ENCODE results near the gene STAC2.
"Not testable (repeated sequence)": the region's sequence is repeated elsewhere in the genome, so short reads cannot be mapped to it uniquely, and the experiment has no call there.

STAC2 gene

DNA sequence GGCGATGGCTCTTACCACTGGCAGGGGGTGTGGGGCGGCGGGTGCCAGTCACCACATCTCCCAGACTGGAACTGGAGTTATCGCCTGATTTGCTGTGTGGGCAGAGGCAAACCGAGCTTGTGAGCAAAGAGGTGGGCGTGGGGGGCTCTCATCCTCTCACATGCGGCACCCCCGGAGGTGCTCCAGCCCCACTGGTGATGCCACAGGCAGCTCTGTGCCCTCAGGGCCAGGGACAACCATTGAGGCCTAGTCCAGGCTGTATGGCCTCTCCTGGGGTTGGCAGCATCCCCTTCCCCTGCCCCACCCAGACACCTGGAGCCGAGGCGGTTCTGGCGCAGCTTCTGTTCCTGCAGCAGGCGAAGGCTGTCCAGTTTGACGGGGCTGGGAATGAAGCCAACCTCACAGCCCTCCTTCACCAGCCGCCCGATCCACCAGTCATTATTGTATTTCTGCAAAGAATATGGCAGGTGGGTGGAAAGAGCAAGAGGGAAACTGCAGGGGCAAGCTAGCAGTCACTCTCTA lies 39.2 kb downstream of the STAC2 start:
- DNase-seq = no peak

DNA sequence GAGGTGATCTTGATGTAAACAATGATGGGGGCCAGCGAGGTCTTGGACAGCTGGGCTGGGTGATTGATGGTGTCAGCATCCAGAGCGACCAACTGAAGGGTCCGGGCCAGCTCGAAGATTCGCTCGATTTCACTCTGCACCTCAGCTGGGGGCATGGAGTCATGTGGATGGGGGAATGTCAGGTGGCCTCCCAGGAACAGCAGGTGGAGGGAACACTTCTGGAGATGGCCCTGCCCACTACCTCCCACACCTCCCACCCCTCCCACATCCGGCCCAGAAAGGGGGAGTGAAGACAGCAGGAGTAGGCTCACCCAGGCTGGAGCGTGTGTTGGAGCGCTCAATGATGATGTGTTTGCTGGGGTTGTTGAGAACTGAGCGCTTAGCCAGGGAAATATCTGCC lies 42.0 kb downstream of the STAC2 start:
- DNase-seq = no peak

DNA sequence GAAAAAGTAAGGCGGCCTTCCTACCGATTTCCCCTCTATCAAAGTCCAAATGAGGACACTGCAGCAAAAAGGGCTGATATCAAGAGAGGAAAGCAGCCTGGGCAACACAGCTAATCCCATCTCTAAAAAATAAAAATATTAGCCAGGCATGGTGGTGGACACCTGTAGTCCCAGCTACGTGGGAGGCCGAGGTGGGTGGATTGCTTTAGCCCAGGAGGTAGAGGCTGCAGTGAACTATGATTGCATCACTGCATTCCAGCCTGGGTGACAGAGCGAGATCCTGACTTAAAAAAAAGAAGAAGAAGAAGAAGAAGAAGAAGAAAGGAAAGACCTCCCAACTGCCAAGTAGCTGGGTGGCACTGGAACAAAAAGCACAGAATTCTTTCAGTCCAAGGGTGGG lies 42.7 kb downstream of the STAC2 start:
- no peak for DNase-seq

DNA sequence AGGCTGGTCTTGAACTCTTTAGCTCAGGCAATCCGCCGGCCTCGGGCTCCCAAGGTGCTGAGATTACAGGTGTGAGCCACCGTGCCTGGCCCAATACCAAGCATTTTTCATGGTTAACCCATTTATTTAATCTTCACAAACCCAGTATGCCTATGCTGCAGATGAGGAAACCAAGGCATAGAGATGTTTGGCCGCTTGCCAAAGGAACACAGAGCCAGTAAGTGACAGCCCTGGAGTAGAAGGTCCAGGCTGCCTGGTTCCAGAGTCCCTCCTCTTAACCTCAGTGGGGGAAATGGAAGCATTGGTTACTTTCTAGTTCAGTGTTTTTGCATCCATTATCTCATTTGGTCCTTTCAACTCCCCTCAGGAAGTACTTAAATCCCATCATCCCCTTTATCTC lies 44.4 kb downstream of the STAC2 start:
- no peak for DNase-seq

DNA sequence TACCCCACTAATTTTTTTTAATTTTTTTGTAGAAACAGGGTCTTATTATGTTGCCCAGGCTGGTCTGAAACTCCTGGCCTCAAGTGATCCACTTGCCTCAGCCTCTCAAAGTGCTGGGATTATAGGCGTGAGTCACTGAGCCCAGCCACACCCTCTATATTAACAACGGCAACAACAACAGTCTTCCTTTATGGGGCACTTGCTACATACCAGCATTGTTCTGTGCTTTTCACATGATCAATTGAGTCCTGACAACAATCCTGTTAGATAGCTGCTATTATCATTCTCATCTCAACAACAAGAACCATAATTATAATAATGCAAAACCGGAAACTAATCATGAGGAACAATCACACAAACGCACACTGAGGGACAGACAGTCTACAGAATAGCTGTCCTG lies 47.2 kb downstream of the STAC2 start:
- DNase-seq = no peak

DNA sequence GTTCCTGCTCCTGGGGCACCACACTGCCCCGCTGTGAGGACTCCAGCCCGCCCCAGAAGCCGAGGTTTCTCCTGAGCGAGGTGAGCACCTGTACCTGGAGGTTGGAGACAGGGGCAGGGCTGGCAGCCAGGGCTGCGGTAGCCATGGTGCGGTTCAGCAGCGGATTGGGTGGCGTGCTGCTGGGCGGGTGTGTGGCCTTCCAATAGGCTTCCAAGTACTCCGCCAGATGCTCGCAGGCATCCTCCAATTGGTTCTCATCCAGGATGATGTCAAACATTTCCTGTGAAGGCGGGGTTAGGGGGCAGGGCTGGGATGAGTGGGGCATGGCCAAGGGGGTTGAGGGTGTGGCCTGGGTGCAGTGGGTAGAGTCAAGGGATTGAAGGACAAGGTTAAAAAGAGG lies 48.5 kb downstream of the STAC2 start:
- peak; percentile 89 for DNase-seq

DNA sequence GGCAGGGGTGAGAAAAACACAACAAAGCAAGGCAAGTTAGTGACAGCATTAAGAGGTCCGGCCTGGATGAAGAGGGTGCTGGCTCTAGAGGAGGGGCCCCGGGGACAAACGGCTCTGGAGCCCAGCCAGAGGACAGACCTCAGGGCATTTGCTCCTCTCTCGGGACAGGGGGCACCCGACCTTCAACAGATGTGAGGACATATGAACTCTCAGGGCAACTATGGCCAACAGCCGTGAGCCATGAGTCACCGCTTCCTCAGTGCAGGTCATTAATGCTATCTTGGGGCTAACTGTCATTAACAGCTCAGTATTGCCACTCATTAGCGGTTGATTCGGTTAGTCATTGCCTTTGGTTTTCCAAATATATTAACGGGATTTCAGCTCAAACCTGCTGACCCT lies 50.1 kb downstream of the STAC2 start:
- DNase-seq = no peak

DNA sequence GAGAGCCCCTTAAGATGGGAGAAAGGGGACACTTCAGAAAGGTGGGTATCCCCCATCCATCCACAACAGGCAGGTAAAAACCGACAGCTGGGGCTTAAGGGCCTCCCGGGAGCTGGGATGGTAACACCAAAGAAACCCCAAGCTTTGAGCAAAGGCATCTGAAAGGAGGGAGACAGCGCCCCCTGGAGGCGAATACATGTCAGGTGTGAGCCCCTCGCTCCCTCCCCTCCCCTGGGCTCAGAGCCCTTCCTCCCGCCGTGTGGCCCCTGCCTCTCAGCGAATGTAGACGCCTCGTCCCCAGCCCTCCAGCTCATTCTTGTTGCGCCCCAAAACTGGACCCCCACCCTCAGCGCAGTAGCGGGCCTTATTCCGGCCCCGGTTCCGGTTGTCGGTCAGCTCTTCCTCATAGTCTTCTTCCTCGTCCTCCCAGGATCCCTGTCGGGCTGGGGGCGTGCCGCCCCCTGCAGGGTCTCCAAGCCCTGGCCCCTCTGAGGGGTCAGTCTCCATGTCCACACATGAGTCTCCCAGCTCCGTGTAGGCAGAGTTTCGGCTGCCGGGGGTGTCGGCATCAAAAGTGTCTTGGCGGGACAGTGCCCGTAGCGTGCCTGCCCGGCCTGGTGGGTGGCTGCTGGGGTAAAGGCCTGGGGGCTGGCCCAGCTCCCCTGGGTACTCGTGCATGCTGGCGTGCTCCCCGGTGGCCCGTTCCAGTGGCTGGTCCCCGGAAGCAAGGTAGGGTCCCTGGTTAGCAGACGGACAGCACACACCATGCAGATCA lies 50.6 kb downstream of the STAC2 start:
- peak; percentile 38 for DNase-seq

DNA sequence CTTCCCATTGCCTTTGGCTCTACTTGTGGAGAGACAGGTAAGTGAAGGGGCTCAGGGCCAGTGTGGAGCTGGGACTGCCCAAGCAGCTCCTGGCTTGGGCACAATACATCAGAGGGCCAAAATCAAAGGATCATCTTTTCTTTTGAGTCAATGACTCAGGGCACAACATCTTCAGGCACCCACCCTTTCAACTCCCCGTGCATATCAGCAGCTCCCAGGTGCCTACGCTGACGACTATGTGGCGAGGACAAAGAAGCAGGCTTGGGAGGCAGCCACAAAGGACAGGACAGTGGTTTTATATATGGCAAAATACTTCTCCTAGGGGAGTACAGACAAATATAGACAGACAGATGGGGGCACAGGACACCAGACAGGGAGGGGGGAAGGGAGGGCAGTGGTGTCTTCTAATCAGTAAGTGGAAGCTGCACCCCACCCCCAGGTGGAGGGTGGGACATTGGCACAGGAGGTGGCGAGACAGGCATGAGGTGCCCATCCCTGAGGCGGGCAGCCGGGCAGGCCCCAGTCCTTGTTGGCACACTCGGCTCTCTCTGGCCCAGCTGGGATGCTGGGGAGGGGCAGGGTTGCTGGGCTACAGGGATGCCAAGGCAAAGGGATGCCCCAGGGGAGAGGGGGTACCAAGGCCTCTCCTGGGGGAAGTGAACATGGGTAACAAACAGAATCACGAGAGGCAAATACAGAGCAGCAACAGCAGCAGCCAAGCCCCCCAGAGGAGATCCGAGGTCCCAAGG lies 52.0 kb downstream of the STAC2 start:
- DNase-seq = no peak

DNA sequence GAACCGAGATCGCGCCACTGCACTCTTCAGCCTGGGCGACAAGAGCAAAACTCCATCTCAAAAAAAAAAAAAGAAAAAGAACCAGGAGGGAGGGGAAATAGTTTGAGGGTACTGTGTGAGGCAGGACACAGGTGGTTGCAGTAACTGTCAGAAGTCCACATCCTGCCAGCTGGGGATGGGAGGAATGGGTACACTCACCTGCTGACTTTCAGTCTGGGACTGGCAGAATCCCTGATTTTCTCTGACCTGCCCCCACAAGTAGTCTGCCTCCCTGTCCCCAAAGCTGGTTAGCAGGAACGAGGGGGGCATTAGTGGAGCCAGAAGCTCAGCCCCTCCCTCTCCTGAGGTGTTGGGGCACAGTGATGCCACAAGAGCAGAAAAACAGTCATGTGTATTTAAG lies 52.7 kb downstream of the STAC2 start:
- no peak for DNase-seq

DNA sequence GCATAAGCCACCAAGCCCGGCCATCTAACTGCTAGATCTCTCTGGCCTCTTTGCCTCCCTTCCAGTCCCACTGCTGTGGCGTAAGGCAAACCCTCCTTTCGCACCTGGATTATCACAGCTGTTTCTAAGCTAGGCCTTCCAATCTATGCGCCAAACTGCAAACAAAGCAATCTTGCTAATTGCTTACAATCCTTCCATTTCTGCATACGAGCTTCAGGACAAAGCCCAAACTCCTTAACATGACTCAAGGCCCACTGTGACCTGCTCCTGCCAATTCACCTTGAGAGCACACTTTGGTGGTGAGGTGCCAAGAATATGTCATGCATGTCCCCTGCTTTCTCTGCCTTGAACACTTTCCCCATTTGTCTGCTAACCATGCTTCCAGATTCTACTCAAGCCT lies 53.8 kb downstream of the STAC2 start:
- DNase-seq = no peak

DNA sequence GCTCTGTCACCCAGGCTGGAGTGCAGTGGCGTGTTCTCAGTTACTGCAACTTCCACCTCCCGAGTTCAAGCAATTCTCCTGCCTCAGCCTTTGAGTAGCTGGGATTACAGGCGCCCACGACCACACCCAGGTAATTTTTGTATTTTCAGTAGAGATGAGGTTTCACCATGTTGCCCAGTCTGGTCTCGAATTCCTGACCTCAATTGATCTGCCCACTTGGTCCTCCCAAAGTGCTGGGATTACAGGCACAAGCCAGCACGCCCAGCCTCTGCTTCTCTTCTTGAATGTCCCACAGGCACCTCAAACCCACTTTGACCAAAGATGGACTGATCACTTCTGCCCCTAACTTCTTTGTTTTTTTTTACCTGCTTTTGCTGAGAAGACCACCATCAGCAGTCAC lies 55.2 kb downstream of the STAC2 start:
- DNase-seq = no peak

DNA sequence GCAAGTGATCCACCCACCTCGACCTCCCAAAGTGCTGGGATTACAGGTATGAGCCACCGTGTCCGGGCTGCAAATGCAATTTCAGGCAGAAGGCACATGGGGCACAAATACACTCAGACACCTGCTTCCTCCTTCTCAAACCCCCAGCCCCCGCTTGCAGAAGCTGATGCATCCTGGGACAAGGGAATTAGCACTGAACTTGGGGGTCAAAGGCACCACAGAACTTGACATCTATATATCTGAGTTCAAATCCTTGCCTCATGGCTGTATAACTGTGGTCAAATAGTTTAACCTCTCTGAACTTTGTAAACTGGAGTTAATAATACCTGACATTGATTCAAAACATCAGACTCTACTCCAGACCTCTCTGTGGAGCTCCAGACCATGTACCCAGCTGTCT lies 55.6 kb downstream of the STAC2 start:
- DNase-seq = no peak

DNA sequence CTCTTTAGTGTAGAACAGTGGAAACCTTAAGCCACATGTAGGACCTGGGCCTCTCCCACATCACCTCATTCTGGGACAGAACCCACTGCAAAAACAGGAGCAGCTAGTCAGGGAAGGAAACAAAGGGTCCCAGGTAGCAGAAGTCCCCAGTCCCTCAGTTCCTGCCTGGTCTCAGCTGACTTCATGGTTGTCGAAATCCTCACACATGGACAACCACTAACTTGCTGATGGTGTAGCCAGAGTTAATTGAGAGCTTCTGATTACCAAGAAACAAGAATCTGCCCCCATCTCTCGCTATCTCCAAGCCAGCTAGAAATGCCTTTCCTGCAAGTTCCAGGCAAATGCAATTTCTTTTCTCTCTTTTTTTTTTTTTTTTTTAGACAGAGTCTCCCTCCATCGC lies 56.2 kb downstream of the STAC2 start:
- no peak for DNase-seq

DNA sequence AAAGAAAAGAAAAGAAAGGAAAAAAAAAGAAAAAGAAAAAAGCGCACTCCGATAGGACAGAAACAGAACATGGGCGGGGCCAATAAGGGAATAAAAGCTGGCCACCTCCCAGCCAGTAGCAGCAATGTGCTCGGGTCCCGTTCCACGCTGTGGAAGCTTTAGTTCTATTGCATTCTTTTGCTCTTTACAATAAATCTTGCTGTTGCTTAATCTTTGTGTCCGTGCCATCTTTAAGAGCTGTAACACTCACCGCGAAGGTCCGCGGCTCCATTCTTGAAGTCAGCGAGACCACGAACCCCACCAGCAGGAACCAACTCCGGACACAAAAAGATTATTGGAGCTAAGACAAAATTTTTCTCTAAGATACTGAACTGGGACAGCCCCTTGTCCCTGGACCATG lies 56.6 kb downstream of the STAC2 start:
- no peak for DNase-seq

DNA sequence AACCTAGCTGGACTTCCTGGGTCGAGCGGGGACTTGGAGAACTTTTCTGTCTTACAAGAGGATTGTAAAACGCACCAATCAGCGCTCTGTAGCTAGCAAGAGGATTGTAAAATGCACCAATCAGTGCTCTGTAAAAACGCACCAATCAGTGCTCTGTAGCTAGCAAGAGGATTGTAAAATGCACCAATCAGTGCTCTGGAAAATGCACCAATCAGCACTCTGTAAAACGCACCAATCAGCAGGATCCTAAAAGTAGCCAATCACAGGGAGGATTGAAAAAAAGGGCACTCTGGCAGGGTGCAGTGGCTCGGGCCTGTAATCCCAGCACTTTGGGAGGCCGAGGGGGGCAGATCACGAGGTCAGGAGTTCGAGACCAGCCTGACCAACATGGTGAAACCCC lies 57.2 kb downstream of the STAC2 start:
- DNase-seq = not testable (repeated sequence)

DNA sequence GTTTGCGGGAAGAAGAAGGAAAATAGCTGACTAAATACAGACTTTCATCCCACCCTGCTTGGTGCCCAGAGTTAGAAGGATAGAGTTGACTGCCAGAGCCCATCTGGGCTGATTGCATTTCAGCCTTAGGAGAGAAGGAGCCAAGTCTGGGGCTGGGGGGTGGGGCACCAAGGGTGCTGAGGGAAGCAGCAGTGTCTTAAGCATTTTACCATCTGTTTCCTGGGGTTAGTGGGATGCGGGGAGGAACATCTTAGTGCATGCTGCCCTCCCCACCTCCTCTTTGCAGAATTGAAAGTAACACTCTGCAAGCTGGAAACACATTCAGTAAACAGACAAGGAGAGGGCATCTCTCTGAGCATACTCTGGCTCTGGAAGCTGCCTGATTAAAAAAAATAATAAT lies 58.3 kb downstream of the STAC2 start:
- no peak for DNase-seq

DNA sequence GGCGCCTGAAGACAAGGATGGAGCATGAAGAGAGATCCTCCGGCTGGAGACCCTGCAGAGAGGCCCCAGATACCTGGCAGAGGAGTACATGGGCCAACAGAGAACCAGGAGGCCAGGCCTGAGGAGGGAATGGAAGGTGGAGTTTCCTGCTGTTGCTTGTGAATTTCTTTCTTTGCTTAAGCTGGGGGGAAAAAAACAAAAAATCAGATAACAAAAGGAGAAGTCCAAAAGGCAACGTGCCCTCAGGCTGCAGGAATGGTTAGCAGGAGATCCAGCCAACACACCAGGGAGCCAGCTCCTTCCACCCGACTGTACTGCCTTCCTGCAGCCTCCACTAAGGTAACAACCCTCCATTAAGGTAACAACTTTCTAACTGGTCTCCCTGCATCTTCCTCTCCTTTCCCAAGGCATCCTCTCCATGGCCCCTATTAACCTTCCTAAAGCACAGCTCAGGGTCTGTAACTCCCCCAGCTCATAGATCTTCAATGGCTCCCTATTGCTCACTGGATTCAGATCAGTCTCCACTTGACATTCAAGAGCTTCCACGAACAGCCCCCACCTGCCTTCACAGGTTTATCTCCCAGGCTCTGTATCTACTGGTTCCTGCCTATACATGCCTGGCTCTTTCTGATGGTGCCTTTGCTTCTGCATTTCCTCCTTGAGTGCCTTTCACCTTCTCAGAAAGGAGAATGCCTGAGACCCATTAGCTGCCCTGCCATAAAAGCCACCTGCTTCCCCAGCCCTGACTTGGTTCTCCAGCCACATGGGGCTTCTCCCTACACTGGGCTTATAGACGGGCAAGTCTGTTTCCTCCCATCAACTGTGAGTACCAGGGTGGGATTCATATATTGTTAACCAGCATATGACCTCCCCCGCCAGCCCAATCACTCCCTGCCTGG lies 59.1 kb downstream of the STAC2 start:
- no peak for DNase-seq

DNA sequence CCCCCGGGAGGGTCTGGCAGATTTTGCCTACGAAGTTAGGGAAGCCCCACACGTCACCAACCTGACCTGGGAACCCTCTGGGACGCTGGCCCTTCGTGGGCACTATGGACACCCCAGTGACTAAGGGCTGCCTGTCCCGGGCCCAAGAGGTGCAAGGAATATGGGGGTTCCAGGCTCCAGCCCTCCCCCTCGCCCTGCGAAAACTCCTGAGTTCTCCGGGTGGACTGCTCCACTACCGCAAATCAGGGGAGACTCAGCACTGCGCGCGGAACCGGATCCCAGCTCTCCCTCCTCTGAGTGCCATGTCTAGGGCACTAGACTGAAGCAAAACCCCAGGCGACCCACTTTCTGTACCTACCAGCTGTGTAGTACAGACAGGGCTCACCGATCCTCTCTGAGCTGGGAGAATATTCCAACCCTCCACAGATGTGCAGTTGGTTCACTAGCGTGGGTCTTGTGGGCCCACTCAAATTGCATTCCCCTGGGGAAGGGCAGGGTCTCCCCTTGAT lies 59.9 kb downstream of the STAC2 start, which contains the start of gene ARL5C:
Gene ARL5C (minus strand): TSS at position 321 of the 509 bp plus-strand sequence. CDS start 401 bp downstream, outside the sequence.
- no peak for DNase-seq

DNA sequence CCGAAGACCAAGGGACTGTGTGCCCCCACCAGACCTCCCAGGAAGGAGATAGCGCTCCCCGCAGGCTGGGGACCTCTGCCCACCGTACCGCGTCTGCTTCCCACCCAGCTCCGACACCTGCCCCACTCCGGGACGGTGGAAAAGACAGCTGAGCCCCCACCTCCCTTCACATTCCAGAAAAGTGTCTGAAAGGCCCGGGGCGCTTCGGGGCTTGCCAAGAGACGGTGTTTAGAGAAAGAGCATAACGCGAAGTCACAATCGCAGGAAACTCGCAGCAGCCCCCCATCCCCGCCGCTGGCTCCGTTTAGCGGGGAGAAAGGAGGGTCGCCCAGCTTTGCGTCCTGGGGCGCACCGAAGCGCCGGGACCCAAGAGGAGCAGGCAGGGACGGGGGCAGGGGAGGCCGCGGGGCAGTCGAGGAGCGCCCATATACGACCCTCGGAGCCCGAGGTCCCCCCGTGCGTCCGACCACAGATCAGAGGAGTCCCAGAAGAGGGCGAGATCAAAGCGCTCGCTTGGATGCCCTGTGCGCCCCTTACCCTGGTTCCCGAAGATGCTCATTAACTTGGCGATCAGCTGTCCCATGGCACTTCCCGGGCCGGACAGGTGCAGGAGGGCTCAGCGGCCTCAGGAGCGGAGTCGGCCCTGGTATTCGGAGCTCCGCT lies 60.4 kb downstream of the STAC2 start:
- no peak for DNase-seq

DNA sequence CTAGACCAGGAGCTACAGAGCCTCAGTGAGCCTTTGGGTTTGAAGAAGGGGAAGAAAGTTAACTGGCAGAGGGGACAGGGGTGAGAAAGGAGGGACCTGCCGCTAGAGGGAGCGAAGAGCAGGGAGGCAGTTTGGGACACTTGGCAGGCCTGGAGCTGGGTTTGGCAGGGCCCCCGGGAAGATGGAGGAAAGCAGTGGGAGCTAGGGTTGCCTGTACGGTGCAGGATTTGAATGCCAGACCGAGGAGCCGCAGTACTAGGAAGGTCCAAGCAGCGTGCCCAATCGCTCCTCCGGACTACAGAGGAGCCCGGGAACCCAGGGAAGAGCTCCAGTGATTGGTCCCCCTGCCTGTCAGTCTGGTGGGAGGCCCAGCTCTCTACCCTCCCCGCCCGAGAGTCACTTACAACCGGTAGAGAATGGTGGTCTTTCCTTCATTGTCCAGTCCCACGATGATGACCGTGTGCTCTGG lies 61.0 kb downstream of the STAC2 start:
- DNase-seq = peak; percentile 45

DNA sequence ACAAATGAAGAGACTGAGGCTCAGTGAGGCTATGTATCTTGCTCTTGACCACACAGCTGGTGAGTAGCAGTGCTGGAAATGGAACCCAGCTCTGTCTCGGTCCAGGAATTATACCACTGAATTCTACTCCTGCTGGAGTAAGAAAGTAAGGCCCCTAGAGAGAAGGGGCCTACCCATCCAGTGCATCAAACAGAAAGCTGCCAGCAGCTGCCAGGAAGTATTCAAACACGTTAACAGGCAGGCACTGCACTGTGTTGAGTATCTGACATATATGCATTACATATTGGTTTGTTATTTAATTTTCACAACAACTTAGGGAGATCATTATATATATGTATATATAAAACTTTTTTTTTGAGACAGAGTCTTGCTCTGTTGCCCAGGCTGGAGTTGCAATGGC lies 63.8 kb downstream of the STAC2 start:
- DNase-seq = no peak
